AG04450 (cell line): Measurements from ENCODE around the gene MATN3. TPM values are rescaled to one million over a fixed set of nuclear protein-coding genes. Genes with fewer than 3 reads are reported as not detected.
"Not testable (repeated sequence)": the region's sequence is repeated elsewhere in the genome, so short reads cannot be mapped to it uniquely, and the experiment has no call there.

Source experiments
- CTCF ChIA-PET: fragments of 300-600, 350-600 bp; formaldehyde crosslinking; extraction: SDS; loops from one replicate; lab custom pipeline; 2022; ENCODE audit warnings: antibody characterized with exemption, inconsistent platforms; lab: Charles Lee
- POLR2A ChIA-PET: fragments of 350-600 bp; formaldehyde crosslinking; extraction: SDS; loops from one replicate; lab custom pipeline; 2021; ENCODE audit warnings: antibody characterized with exemption, inconsistent platforms; lab: Yijun Ruan, JAX
- DNase-seq: peaks from one replicate; pipeline ENCODE4 v3.0.0-alpha.2; 2011; ENCODE audit warnings: low read depth, low spot score
- H3K27ac ChIP-seq: one replicate; pipeline ENCODE4 v1.5.1; 2012; ENCODE audit warnings: low read depth, low read length, control low read depth
- H3K27me3 ChIP-seq: one replicate; pipeline ENCODE4 v1.6.0; 2012; ENCODE audit warnings: low read length; ENCODE audit not compliant: control insufficient read depth, insufficient read depth
- H3K4me3 ChIP-seq: 2 replicates; pipeline ENCODE4 v1.5.1; 2011; ENCODE audit warnings: mild to moderate bottlenecking, low read depth, low read length, control low read depth
- H3K9me3 ChIP-seq: 2 replicates; pipeline ENCODE4 v1.5.1; 2012; ENCODE audit warnings: low read length; ENCODE audit not compliant: control insufficient read depth, insufficient read depth
- CTCF ChIP-seq: IDR thresholded peaks from 2 replicates; pipeline ENCODE4 v1.5.1; 2011; ENCODE audit warnings: low read depth, low read length, control low read depth, inconsistent platforms
- polyA plus RNA-seq: library from polyadenylated mRNA; depleted of rRNA; stranded (reverse); fragments of >200 nt; gene quantifications from 2 replicates; pipeline ENCODE4 v1.2.3, GENCODE V29; 2011

MATN3 gene
- polyA plus RNA-seq, 1 experiment = 2.7 TPM

- CTCF ChIA-PET = interaction anchor here (1.0 to 4.4 kb wide), 4 partner anchors 11 to 46 kb away, joined by 3 to 34 read pairs (median 10); no protein-coding TSS in a partner anchor
- POLR2A ChIA-PET = interaction anchor here (1.1 to 4.6 kb wide), 4 partner anchors 21 to 46 kb away, joined by 3 to 44 read pairs (median 20); no protein-coding TSS in a partner anchor
These were observed 36.3 kb upstream of the MATN3 start for GRCh38 chr2:20048488-20049448.

GRCh38 chr2:20045712-20046292, 33.3 kb upstream of the MATN3 start:
- H3K27ac ChIP-seq, H3K4me3 ChIP-seq, H3K27me3 ChIP-seq, H3K9me3 ChIP-seq, POLR2A ChIA-PET, DNase-seq: not testable (repeated sequence)
- CTCF ChIA-PET = interaction anchor here (4.8 kb wide), 1 partner anchor 30 kb away, joined by 32 read pairs; no protein-coding TSS in a partner anchor

More at GRCh38 chr2:20048488-20049448, 36.3 kb upstream of the MATN3 start:
- Histone ChIP-seq H3K9me3 (no peaks in the 10 kb centered on the region), H3K4me3 (peak overlapping the region; percentile 97), H3K27ac (no peak overlapping the region), H3K27me3 (no peaks in the 10 kb centered on the region)
- TF ChIP-seq CTCF = no peak
- DNase-seq = no peak

- no peak for DNase-seq
- Histone ChIP-seq H3K9me3 (no peaks in the 10 kb centered on the region), H3K27me3 (no peaks in the 10 kb centered on the region), H3K27ac (no peak overlapping the region), H3K4me3 (no peak overlapping the region)
- no peak for TF ChIP-seq CTCF
- POLR2A ChIA-PET = interaction anchor here (1.0 kb wide), 1 partner anchor 18 kb away, joined by 4 read pairs; no protein-coding TSS in a partner anchor
- CTCF ChIA-PET = interaction anchor here (4.8 kb wide), 1 partner anchor 29 kb away, joined by 32 read pairs; no protein-coding TSS in a partner anchor
These were observed 32.3 kb upstream of the MATN3 start for GRCh38 chr2:20044778-20045177.

- ChIA-PET CTCF (interaction anchor here (4.8 kb wide), 1 partner anchor 27 kb away, joined by 32 read pairs; no protein-coding TSS in a partner anchor), POLR2A (interaction anchor here (0.7 to 1.4 kb wide), 3 partner anchors 9 to 52 kb away, joined by 3 to 10 read pairs (median 4); partner anchors contain the start of gene LAPTM4A)
These were observed 30.1 kb upstream of the MATN3 start for GRCh38 chr2:20042531-20042930.

More at GRCh38 chr2:20042531-20042930, 30.1 kb upstream of the MATN3 start:
- no peak overlapping the region for H3K4me3 ChIP-seq
- no peak overlapping the region for H3K27ac ChIP-seq
- TF ChIP-seq CTCF = no peak
- no peak for DNase-seq
- H3K9me3 ChIP-seq = no peaks in the 10 kb centered on the region
- no peaks in the 10 kb centered on the region for H3K27me3 ChIP-seq
